GM18526 (cell line): ENCODE measurements around the gene CDK5.

Source experiments
- POLR2A ChIP-seq: IDR thresholded peaks from 3 replicates; pipeline ENCODE4 v1.6.1; 2011; ENCODE audit not compliant: insufficient read length; ENCODE audit errors: extremely low read depth

The CDK5 gene

DNA sequence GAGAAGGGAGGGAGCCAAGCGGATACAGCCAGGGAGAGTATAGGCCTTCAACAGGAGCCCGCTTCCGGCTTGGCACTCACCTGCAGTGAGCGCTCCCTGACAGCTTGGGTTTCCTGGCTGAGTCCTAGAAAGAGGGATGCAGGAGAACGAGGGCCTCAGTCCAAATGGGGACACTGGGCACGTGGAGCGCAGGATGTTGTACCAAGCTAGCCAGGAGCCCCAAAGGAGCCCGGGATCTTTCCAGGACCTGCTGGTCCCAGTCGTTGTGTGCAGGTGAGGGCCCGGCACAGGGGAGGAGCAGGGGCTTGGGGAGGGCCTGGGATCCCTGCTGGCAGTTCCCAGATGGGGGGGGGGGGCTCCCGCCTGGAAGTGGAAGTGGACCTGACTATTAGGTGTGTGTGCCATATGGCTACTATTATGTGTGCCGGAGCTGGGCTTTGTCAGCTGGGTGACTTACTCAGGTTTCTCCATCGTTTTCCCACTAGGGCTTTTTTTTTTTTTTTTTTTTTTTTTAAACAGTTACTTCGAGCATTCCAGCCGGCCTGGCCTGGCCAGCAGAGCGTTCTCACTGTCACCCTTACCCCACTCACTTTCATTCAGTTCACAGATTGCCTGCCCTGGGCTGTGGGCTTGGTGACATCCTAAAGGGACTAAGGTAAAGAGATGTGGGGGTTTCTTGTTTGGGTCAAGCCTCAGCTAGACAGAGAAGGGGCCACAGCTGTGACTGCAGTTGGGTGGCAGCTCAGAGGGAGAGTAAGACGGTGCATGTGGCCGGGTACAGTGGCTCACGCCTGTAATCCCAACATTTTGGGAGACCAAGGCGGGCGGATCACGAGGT, 32.4 kb upstream of the CDK5 start:
- TF ChIP-seq POLR2A: no peak

DNA sequence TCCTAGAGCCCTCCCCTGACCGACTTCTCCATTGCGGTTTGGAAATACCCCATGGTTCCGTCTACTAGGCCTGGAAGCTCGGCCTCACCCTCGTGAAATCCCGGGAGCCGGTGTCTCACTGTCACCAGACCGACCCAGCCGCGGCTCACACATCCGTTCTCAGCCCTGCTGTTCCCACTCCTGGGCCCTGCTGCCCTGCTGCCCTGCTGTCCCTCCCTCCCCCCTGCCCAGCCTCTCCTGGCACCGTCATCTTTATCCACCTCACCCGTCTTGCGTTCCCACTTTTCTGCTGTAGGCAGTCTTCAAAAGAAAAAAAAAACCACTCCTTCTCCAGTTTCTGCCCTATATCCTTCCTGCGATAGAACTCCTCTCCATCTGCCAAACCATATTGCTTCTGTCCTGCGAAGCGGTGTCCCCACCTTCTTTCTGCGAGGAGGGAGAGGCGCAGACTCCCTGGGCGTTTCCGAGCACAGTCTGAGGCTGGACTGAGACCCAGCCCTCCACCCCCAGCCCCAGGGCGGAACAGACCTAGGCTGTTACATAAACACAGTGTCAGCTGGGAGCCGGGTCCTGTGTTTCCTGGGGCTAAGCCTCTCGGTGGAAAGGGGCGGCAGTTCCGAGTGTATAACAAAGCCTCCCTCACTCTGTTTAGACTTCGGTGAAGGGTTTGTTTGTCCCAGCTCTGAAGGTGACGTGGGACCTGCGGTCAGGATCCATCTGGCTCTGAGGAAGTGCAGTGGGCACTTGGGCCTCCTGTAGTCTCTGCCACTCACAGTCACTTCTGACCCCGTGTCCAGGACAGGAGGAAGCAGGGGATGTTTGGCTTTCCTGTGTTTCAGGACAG, 31.4 kb upstream of the CDK5 start:
- TF ChIP-seq POLR2A: no peak

DNA sequence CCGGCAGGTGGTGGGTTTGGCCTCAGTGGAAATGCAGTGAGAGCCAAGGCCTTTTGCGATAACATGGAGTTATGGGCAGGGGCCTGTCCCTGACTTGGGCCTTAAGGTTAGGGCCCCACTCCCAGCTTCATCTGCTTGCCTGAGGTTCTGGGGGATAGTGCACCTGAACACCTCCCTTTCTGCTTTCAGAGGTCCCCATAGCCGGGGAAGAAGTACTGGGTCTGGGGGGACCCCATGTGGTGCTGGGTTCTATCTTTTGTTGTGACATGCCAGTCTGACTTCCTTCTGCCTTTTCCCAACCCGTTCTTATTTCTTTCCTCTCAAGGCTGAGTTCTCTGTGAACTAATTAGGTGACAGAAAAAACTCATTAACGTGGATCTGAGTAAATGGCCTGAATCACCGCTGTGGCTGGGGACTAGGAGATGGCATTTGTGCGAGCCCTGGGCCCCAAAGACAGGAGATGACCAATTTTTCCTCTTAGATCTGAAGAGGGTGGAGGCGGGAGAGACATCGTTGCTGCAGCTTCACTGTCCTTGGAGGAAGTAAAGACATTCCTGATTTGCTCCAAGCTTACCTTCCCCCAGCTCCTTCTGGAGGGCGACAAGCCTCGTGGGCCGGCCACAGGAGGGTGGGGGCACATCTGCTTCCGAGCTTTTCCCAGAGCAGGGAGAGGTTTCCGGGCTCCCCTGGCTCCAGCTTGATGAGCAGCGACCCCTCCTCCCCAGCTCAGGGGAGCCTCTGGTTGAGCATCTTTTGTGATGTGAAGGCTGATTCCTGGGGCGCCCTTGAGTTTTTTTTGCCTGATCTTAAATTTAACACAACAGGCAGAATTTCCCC, 30.5 kb upstream of the CDK5 start:
- no peak for TF ChIP-seq POLR2A

DNA sequence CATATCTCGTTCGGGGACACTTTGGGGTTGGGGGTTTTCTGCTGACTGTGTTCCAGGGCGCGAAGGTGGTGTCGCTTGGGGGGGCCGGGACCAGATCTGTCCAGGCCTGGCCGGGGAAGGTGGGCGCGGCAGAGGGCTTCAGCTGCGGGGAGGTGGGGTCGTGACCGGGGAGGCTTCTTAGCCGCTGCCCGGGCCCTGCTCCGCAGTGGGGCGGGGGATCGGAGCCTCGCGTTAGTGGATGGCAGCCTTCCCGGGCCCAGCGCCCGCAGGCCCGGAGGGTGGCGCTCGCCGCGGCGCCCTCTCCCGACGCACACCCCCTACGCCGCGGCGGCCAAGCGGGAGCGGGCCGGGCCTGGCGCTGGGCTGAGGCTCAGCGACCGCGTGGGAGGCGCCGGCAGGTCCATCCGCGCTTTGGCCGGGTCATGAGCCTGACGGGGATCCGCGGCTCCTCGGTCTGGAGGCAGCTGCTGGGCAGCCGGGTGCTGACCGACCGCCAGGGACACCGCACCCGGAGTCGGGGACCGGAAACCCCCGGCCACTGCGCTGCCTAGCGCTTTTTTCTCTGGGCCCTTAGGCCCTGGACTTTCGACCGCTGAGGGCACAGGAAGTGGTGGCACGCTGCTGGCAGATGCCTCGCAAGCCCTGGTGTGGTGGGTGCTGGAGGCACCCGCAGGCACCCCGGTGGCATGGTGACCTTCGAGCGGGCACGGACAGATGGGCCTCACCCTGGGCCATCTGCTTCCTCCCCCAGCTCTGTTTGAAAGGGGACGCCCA, 29.7 kb upstream of the CDK5 start:
- TF ChIP-seq POLR2A: peak; percentile 40

DNA sequence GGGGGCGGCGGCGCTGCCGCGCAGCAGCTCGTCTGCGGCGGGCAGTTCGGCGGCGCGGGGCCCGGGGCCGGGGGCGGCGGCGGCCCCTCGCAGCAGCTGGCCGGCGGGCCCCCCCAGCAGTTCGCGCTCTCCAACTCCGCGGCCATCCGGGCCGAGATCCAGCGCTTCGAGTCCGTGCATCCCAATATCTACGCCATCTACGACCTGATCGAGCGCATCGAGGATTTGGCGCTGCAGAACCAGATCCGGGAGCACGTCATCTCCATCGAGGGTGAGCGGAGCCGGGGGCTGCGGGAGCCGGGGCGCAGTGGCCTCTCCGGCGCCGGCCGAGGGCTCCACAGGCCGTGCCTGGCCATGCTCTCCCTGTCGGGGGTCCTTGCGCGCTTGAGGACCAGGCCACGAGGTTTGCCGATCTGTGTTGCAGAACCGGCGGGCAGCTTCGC, 29.1 kb upstream of the CDK5 start:
- no peak for TF ChIP-seq POLR2A

DNA sequence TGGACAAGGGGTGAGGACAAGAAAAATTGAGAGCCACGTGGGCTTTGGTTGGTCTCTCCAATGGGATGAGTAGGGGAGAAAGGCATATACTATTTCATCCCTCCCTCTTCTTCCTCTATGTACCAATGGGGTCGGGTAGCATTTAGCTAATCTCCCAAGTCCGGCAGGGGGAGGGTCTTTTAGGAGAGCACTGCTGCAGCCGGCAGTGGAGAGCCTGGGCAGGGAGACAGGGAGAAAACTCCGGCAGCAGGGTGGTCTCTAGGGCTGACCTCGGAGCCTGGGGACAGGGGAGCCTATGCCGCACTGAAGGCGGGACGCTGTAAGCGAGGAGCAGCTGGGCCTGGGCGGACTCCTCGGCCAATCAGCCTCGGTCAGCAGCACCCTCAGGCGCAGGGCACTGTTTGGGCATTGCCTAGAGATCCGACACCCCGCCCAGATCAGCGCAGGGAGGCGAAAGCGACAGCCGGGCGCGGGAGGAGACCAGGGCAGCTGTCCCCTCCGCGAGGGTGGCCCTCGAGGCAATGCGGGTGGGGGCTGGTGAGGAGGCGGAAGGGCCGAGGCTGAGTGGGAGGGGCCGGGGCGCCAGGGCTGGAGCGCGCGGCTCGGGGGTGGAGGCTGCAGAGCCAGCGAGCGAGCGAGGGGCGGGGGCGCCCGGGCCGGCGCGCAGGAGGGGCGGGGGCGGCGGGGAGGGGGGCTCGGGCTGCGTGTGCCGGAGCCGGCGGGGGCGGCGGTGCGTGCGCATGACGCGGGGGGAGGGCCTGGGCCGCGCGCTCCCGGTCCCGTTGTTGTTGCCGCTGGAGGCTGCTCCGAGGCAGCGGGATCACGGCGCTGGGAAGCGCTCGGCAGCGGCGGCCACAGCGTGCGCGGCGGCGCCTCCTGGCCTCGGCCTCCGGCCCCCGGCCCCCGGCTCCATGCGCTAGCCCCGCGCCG, 28.3 kb upstream of the CDK5 start, which contains the start of gene AGAP3:
AGAP3 (plus strand) TSS at position 785 of the 930 bp plus-strand sequence. CDS start 267 bp downstream, outside the sequence.
- TF ChIP-seq POLR2A: peak; percentile 64

DNA sequence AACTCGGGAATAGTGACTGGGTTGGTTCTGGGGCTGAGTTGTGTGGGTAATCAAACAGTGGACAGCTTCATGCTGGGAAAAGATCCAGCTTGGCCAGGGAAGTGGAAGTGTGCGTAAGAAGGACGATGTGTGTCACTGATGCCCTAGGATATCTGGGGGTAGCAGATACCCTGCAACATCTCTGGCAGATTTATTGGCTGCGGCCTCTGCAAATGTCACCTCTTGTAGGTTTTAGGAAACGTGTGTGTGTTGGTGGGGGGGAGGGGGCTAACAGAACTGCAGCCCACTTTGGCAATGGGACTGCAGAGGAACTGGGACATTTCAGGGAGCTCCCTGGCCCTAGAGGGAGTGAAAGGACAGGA, 27.6 kb upstream of the CDK5 start:
- TF ChIP-seq POLR2A: no peak

DNA sequence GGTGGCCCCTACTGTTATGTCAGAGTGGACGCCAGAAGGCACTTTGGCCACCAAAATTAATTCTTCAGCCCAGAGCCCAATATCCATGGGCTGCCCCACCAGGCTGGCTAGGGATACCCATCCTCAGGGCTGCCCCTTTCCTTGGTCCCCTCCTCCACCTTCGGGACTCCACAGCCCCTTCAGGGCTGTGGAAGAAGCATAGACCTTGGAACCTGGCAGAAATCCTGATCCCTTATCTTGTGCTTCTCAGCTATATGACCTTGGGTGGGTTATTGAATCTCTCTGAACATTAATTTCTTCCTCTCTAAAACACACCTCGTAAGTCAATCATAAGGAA, 26.1 kb upstream of the CDK5 start:
- no peak for TF ChIP-seq POLR2A

DNA sequence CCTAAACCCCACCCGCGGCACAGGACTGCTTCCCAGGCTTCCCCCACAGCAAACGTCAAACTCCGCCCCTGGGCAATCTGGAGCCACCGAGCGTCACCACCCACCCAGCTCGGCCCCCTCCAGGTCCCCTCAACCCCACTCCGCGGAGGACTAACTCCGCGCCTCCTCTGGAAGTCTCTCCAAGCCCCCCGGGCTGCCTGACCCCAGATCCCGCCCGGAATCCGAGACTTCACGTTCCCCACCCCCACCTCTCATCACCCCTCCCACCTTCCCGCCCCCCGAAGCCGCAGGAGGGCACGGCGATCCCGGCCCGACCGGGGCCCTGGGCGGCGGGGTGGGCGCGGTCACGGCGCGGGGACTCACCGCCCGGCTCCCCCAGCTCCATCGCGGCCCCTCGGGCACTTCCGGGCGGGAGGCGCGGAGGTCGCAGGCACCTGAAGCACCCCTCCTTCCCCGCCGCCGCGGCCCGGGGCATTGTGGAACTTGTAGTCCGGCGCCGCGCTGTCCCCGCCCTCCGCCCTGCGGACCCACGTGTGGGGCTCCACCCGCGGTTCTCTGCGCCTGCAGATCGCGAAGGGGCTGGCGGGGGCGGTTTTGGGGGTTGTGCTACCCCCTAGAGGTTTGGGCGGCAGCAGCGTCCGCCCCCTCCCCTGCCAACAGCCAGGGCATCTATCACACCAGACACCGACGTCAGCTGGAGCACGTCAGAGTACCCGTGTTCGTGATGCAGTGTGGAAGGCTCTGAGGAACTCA, 25.6 kb upstream of the CDK5 start, which contains the start of gene TMUB1:
TMUB1 (minus strand) TSS at position 423 of the 753 bp plus-strand sequence. CDS start 930 bp downstream, outside the sequence.
- peak; percentile 57 for TF ChIP-seq POLR2A

DNA sequence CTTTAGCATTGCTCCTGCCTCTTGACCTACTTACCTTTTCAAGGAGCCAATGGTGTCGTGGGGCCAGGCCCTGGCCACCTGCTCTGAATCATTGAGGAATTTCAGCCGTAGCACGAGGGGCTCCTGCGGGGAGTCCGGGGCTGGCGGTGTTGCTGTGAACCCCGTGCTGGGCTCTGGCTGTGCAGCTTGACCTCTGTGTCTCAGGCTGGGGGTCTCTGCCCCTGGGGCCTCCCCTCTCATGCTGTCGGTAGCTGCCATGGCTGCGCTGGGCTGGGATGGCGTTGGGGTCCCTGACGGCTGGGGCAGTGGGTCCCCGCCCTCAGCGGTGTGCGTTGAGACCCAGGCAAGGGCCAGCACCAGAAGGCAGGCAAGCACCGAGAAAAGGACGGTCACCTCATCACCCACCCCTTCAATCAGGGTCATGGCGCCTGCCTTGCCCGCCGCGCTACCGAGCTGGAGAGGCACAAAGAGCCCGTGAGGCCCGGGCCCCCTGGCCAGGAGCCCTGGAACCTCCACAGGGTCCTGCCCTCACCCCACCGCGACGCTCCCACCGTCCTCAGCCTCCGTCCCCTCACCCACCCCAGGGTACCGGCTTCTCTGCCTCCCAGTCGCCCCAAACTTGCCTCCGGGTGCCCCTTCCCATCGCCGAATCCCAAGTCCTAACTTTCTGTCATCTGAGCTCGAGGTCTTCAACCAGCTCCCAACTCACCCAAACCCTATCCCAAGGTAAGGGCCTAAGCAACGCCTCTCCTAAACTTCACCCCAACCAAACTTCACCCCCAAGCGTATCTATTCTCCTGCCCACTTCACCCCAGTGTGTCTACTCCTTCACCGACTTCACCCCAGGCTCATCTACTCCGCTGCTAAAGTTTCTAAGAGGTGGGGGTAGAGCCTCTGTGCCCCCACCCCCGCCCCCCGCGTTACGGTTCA, 24.7 kb upstream of the CDK5 start:
- no peak for TF ChIP-seq POLR2A
